Smooth muscle cell (in vitro differentiated cells): ENCODE results near the gene ANKRD53. TPM values are rescaled to one million over a fixed set of nuclear protein-coding genes. Genes with fewer than 3 reads are reported as not detected.

Experiments
- DNase-seq: peaks from one replicate; lab custom pipeline; 2025; ENCODE audit not compliant: unreplicated experiment; lab: John Stamatoyannopoulos, UW
- H2AFZ ChIP-seq: fragments of 200-600 bp; sonication (generic); 2 replicates; pipeline ENCODE4 v1.6.0; 2016; ENCODE audit warnings: antibody characterized with exemption, low read depth, mild to moderate bottlenecking
- H3F3A ChIP-seq: fragments of 200-600 bp; sonication (generic); 2 replicates; pipeline ENCODE4 v1.6.0; 2017; ENCODE audit warnings: antibody characterized with exemption, low read depth
- H3K27ac ChIP-seq: fragments of 200-600 bp; sonication (generic); 2 replicates; pipeline ENCODE4 v1.5.1; 2016; ENCODE audit warnings: low read depth, mild to moderate bottlenecking
- H3K27me3 ChIP-seq: fragments of 200-600 bp; sonication (generic); 2 replicates; pipeline ENCODE4 v1.6.1; 2016; ENCODE audit warnings: low read depth, mild to moderate bottlenecking
- H3K36me3 ChIP-seq: fragments of 200-600 bp; sonication (generic); 2 replicates; pipeline ENCODE4 v1.5.1; 2016; ENCODE audit warnings: low read depth
- H3K4me1 ChIP-seq: fragments of 200-600 bp; sonication (generic); 2 replicates; pipeline ENCODE4 v1.5.1; 2016; ENCODE audit warnings: low read depth
- H3K4me2 ChIP-seq: fragments of 200-600 bp; sonication (generic); 2 replicates; pipeline ENCODE4 v1.6.0; 2016; ENCODE audit warnings: mild to moderate bottlenecking
- H3K4me3 ChIP-seq: fragments of 200-600 bp; sonication (generic); 2 replicates; pipeline ENCODE4 v1.5.1; 2016; ENCODE audit warnings: mild to moderate bottlenecking
- H3K79me2 ChIP-seq: fragments of 200-600 bp; sonication (generic); 2 replicates; pipeline ENCODE4 v1.6.0; 2016; ENCODE audit warnings: low read depth, mild to moderate bottlenecking
- H3K9ac ChIP-seq: fragments of 200-600 bp; sonication (generic); 2 replicates; pipeline ENCODE4 v1.6.0; 2016; ENCODE audit warnings: low read depth
- H3K9me3 ChIP-seq: fragments of 200-600 bp; sonication (generic); replicated peaks from 2 replicates; pipeline ENCODE4 v1.5.1; 2016; ENCODE audit warnings: low read depth
- H4K20me1 ChIP-seq: fragments of 200-600 bp; sonication (generic); 2 replicates; pipeline ENCODE4 v1.6.0; 2016; ENCODE audit warnings: low read depth
- WGBS: methylation state at CpG from one replicate; pipeline ENCODE4 v1.1.7; 2016; ENCODE audit warnings: low lambda C conversion rate; 5-methylcytosine and 5-hydroxymethylcytosine counted together
- polyA plus RNA-seq: library from polyadenylated mRNA; unstranded; fragments of >200 nt; fragmentation: Nextera tagmentation; extraction: Ambion mirVana; gene quantifications from 2 replicates; pipeline ENCODE4 v1.2.1, GENCODE V29; 2016
- total RNA-seq: library from RNA; depleted of rRNA; stranded (reverse); fragments of >200 nt; gene quantifications from 2 replicates; pipeline ENCODE4 v1.2.3, GENCODE V29; 2014
- TF ChIP-seq, protein P1 (sequence below): fragments of 200-600 bp; sonication (generic); IDR thresholded peaks from 2 replicates; pipeline ENCODE4 v1.5.1; 2017; ENCODE audit warnings: borderline replicate concordance, mild to moderate bottlenecking, antibody characterized with exemption; ENCODE audit not compliant: insufficient read depth, poor library complexity, severe bottlenecking

Gene ANKRD53
- total and polyA plus RNA-seq, 2 experiments from 2014 or later, result 1.3 to 1.9 TPM

DNA sequence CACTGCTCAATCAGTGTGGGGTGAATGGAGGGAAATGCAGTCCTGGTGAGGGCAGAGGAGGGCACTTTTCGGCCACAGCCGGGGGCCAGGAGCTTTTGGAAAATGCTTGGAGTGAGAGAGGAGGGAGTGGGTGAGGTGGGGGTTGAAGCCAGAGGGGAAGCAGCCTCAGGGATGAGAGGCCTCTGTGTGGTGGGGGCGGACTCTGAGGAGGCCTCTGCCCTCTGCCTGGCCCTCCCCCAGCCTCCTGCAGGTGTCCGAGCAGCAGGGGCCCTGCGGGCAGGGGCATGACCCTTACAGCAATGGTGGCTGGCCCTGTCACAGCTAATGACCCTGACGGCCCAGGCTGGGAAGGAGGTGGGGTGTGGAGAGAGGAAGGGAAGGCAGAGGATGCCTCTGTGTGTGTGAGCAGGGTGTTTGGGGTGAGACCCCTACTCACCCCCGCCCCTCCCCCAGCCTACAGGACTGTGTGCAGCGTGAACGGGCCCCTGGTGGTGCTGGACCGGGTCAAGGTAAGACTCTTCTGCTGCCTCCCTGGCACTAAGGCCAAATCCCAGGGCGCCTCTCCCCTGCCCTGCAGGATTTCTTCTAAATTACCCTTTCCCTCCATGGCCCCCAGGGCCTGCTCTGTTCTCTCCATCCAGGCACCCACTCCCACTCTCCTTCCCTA, 35.1 kb upstream of the ANKRD53 start:
- Histone ChIP-seq H4K20me1 (no peaks in the 10 kb centered on the region), H3K4me1 (peaks cover 27% of the 10 kb centered on the region), H3K36me3 (no peaks in the 10 kb centered on the region), H2AFZ (no peak overlapping the region), H3K27ac (no peak overlapping the region), H3K4me3 (no peak overlapping the region), H3K79me2 (no peaks in the 10 kb centered on the region), H3K9ac (no peak overlapping the region), H3K4me2 (no peak overlapping the region), H3K9me3 (no peaks in the 10 kb centered on the region), H3K27me3 (peaks cover 33% of the 10 kb centered on the region), H3F3A (no peaks in the 10 kb centered on the region)
- 71% methylated on average over 10 of the region's 11 CpGs for WGBS
- DNase-seq, result no peak
- TF ChIP-seq, protein P1, sequence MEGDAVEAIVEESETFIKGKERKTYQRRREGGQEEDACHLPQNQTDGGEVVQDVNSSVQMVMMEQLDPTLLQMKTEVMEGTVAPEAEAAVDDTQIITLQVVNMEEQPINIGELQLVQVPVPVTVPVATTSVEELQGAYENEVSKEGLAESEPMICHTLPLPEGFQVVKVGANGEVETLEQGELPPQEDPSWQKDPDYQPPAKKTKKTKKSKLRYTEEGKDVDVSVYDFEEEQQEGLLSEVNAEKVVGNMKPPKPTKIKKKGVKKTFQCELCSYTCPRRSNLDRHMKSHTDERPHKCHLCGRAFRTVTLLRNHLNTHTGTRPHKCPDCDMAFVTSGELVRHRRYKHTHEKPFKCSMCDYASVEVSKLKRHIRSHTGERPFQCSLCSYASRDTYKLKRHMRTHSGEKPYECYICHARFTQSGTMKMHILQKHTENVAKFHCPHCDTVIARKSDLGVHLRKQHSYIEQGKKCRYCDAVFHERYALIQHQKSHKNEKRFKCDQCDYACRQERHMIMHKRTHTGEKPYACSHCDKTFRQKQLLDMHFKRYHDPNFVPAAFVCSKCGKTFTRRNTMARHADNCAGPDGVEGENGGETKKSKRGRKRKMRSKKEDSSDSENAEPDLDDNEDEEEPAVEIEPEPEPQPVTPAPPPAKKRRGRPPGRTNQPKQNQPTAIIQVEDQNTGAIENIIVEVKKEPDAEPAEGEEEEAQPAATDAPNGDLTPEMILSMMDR, result no peak

DNA sequence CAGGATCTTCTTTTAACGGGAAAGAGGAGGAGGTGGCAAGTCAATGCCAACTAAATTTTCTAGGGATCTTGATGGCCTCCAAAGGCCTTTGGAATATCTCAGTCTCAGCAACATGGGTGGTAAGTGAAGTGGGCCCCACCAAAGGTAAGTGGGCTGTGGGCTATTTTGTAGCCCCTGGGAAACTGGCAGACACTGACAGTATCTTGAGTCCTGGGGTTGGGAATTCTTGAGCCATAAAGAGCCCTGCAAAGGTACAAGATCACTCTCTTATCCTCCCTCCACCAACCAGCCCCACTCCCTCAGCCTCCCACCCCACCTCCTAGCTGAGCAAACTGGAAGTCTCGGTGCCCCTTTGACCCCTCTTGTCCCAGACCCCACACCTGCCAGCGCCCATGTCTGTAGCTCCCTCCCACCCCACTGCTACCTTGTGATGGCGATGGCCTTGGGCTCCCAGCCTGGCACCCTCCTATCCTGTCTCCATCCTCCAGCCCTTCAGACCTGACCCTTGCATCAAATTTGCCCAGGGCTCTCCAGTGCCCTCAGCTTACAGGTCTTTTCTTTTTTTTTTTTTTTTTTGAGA, 34.2 kb upstream of the ANKRD53 start:
- TF ChIP-seq, protein P1, result no peak
- no peak overlapping the region for H3K4me3 ChIP-seq
- H3K27me3 ChIP-seq, result peaks cover 24% of the 10 kb centered on the region
- H3K79me2 ChIP-seq, result no peaks in the 10 kb centered on the region
- H4K20me1 ChIP-seq, result no peaks in the 10 kb centered on the region
- no peak overlapping the region for H3K27ac ChIP-seq
- 91% methylated on average over 4 of the region's 4 CpGs for WGBS
- H3K9me3 ChIP-seq, result no peaks in the 10 kb centered on the region
- no peak overlapping the region for H2AFZ ChIP-seq
- H3K9ac ChIP-seq, result no peak overlapping the region
- no peaks in the 10 kb centered on the region for H3K36me3 ChIP-seq
- no peaks in the 10 kb centered on the region for H3F3A ChIP-seq
- peaks cover 20% of the 10 kb centered on the region for H3K4me1 ChIP-seq
- no peak overlapping the region for H3K4me2 ChIP-seq
- DNase-seq, result no peak

DNA sequence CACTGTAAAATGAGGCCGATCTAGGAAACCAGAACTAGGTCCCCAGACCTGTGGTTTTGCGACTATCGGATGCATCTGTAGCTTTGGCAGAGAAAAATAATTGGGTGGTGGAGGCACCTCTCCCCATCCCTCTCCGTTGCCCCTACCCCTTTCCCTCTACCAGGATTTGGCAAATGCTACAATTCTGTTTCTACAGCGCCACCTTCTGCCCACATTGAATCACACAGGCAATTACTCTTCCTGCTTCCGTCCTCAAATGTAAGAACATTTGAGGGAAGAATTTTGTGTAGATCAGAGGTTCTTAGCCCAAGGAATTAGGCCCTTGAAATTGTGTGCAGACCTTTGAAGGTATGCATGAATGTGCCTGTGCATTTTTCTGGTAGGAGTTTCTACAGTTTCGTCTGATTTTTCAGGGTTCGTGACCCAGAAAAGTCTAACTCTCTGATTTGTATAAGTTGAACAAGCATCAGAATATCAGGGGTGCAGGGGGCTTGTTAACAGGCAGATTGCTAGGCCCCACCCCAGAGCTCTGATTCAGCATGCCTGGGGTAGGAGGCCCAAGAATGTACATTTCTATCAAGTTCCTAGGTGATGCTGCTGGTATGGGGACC, 31.5 kb upstream of the ANKRD53 start:
- H3K4me3 ChIP-seq, result no peak overlapping the region
- H4K20me1 ChIP-seq, result no peaks in the 10 kb centered on the region
- WGBS, result 18% methylated on average over 8 of the region's 8 CpGs
- H3K9me3 ChIP-seq, result no peaks in the 10 kb centered on the region
- no peak overlapping the region for H2AFZ ChIP-seq
- H3K27me3 ChIP-seq, result peaks cover 4% of the 10 kb centered on the region
- H3K79me2 ChIP-seq, result no peaks in the 10 kb centered on the region
- H3K9ac ChIP-seq, result no peak overlapping the region
- TF ChIP-seq, protein P1, result peak; percentile 71
- H3K4me1 ChIP-seq, result peaks cover 7% of the 10 kb centered on the region
- no peak overlapping the region for H3K4me2 ChIP-seq
- H3K36me3 ChIP-seq, result no peaks in the 10 kb centered on the region
- DNase-seq, result no peak
- no peaks in the 10 kb centered on the region for H3F3A ChIP-seq
- H3K27ac ChIP-seq, result no peak overlapping the region
